ENCODE measurements around the gene COBL. TPM values are rescaled to one million over a fixed set of nuclear protein-coding genes. Genes with fewer than 3 reads are reported as not detected.

Gene COBL
- total RNA-seq, 3 donors from 2014 or later: 2.2 to 37.3 (median 16.1) TPM

DNA sequence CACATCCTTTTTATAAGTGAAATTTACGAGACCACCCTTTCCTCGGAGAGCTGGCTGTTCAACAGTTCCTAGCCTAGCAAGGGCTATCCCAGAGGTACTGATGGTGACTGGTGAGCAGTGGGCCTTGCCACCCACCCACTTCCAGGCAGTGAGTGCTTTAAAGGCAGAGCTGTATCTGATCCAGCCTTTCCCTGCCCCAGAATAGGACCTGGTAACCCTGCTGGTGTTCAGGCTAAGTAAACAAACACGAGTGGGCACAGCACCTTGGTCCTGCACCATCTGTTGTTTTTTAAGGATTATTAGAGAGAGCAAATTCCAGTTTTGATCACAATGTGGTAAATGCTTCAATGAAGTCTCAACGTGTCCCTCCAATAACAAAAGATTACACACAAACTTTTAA is 75.7 kb downstream of the COBL start:
- intact Hi-C loops (cut with DNase I; ENCODE audit: low total_unique reads): no loop called here
- TF ChIP-seq, protein P1, sequence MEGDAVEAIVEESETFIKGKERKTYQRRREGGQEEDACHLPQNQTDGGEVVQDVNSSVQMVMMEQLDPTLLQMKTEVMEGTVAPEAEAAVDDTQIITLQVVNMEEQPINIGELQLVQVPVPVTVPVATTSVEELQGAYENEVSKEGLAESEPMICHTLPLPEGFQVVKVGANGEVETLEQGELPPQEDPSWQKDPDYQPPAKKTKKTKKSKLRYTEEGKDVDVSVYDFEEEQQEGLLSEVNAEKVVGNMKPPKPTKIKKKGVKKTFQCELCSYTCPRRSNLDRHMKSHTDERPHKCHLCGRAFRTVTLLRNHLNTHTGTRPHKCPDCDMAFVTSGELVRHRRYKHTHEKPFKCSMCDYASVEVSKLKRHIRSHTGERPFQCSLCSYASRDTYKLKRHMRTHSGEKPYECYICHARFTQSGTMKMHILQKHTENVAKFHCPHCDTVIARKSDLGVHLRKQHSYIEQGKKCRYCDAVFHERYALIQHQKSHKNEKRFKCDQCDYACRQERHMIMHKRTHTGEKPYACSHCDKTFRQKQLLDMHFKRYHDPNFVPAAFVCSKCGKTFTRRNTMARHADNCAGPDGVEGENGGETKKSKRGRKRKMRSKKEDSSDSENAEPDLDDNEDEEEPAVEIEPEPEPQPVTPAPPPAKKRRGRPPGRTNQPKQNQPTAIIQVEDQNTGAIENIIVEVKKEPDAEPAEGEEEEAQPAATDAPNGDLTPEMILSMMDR (IDR thresholded peaks at IDR 0.05): no peak
- no peak for TF ChIP-seq POLR2A (IDR thresholded peaks at IDR 0.05)
- TF ChIP-seq POLR2AphosphoS5 (IDR thresholded peaks at IDR 0.05): no peak
- H3K27me3 ChIP-seq: no peaks in the 10 kb centered on the region
- no peak overlapping the region for H3K27ac ChIP-seq
- no peaks in the 10 kb centered on the region for H3K36me3 ChIP-seq
- no peaks in the 10 kb centered on the region for H3K9me3 ChIP-seq
- no peak overlapping the region for H3K4me3 ChIP-seq
- no peaks in the 10 kb centered on the region for H3K4me1 ChIP-seq
- DNase-seq (ENCODE audit: low spot score in 2 of 2): no peak

DNA sequence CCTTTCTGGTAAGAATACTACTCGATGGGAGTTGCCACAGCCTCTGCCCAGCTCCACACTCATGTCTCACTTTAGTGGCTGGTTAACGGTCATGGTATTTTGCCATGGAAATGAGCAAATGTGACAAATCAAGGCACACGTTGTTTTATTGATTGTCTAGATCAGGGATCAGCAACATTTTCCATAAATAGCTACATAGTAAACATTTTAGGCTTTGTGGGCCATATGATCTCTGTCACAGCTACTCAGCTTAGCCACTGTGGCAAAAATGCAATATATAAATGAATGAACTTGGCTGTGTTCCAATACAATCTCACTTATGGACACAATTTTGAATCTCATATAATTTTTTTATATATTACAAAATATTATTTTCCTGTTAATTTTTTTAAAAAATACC is 76.9 kb downstream of the COBL start:
- H3K4me1 ChIP-seq: no peaks in the 10 kb centered on the region
- no peaks in the 10 kb centered on the region for H3K9me3 ChIP-seq
- no peak overlapping the region for H3K27ac ChIP-seq
- H3K36me3 ChIP-seq: no peaks in the 10 kb centered on the region
- H3K27me3 ChIP-seq: no peaks in the 10 kb centered on the region
- TF ChIP-seq POLR2A (IDR thresholded peaks at IDR 0.05): no peak
- TF ChIP-seq POLR2AphosphoS5 (IDR thresholded peaks at IDR 0.05): no peak
- H3K4me3 ChIP-seq: no peak overlapping the region
- DNase-seq (ENCODE audit: low spot score in 2 of 2): no peak
- intact Hi-C loops (cut with DNase I; ENCODE audit: low total_unique reads): no loop called here

DNA sequence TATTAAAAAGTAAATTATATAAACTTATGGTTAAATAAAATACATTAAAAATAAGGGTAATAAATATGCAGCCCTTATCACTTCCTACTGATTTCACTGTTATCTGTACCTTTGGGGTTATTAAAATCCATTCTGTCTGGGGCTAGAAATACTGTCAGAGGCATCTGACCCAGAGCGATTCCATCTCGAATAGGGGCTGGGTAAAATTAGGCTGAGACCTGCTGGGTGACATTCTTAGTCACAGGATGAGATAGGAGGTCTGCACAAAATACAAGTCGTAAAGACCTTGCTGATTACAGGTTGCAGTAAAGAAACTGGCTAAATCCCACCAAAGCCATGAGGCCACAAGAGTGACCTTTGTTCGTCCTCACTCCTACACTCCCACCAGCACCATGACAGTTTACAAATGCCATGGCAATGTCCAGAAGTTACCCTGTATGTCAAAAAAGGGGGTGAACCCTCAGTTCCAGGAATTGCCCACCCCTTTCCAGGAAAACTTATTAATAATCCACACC is 77.6 kb downstream of the COBL start:
- no peak for DNase-seq (ENCODE audit: low spot score in 2 of 2)
- no peak for TF ChIP-seq POLR2A (IDR thresholded peaks at IDR 0.05)
- TF ChIP-seq POLR2AphosphoS5 (IDR thresholded peaks at IDR 0.05): no peak
- TF ChIP-seq, protein P1 (IDR thresholded peaks at IDR 0.05): no peak
- H3K4me3 ChIP-seq: no peak overlapping the region
- no peaks in the 10 kb centered on the region for H3K36me3 ChIP-seq
- intact Hi-C loops (cut with DNase I; ENCODE audit: low total_unique reads): no loop called here
- no peaks in the 10 kb centered on the region for H3K9me3 ChIP-seq
- no peaks in the 10 kb centered on the region for H3K27me3 ChIP-seq
- H3K4me1 ChIP-seq: no peaks in the 10 kb centered on the region
- H3K27ac ChIP-seq: no peak overlapping the region

DNA sequence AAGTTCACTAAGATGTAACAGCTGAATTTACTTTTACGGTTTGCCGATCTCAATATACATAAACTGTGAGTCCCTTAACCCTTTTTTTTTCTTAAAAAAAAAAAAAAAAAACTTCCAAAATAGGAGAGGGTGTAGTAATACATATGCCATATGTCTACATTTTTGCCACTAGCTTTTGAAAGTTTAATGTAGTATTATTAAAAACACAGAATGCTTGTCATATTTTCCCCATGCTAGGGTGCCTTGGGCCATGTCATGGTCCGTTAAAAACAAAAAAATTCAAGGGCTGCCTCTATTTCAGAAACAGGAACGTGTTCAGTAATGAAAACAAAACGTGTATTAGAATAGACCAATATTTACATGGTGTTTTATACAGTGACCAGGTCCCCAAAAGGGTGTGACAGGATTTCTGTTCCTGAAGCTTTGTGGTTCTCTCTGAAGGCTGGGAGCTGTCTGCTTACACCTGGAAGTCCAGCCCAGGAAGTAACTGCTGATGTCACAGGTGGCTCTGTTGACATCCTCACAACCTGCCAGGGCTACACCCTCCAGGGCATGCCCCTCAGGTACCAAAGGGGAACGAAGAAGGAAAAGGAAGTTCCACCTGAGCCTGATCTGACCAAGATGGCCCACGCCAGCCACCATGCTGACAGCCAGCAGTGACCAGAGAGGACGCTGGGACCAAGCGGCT is 79.0 kb downstream of the COBL start:
- Histone ChIP-seq H3K27ac (no peak overlapping the region), H3K4me1 (no peaks in the 10 kb centered on the region), H3K9me3 (no peaks in the 10 kb centered on the region), H3K4me3 (no peak overlapping the region), H3K27me3 (no peaks in the 10 kb centered on the region), H3K36me3 (no peaks in the 10 kb centered on the region)
- TF ChIP-seq POLR2A (IDR thresholded peaks at IDR 0.05) (no peak), POLR2AphosphoS5 (IDR thresholded peaks at IDR 0.05) (no peak)
- TF ChIP-seq, protein P1 (IDR thresholded peaks at IDR 0.05): no peak
- DNase-seq (ENCODE audit: low spot score in 2 of 2): no peak
- intact Hi-C loops (cut with DNase I; ENCODE audit: low total_unique reads): no loop called here

DNA sequence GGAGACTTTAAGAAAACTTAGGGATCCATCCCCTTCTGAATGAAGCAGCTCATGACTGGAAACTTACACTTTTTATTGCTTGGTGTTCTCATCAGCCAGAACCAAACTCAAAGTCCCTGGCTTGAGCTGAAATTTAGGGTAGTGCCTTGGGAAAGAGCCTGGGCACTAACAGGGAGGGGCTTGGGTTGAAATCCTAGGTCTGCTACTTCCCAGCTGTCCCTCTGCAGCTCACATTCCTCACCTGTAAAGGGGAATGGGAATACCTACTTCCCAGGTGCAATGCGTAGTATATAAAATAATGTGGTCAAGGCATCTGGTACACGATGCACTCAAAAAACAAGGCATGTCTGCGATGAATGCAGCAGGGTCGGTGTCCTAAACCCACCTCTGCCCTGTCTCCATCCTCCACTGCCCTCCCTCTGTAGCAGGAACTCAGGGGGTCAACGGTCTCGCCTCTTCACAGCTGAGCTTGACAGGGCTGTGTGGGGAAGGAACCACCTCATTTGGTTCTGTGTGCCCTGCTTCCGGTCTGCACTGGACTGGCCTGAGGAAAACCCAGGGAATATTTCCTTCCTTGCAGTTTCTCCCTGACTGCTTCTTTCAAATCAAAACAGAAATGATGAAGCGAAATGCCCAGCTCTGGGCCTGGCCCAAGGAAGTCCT is 80.0 kb downstream of the COBL start:
- no peaks in the 10 kb centered on the region for H3K27me3 ChIP-seq
- no peaks in the 10 kb centered on the region for H3K36me3 ChIP-seq
- no peaks in the 10 kb centered on the region for H3K9me3 ChIP-seq
- H3K4me1 ChIP-seq: no peaks in the 10 kb centered on the region
- intact Hi-C loops (cut with DNase I; ENCODE audit: low total_unique reads): no loop called here
- TF ChIP-seq, protein P1 (IDR thresholded peaks at IDR 0.05): no peak
- no peak for TF ChIP-seq POLR2A (IDR thresholded peaks at IDR 0.05)
- TF ChIP-seq POLR2AphosphoS5 (IDR thresholded peaks at IDR 0.05): no peak
- H3K4me3 ChIP-seq: no peak overlapping the region
- DNase-seq (ENCODE audit: low spot score in 2 of 2): no peak
- H3K27ac ChIP-seq: no peak overlapping the region
